ENCODE data around the gene CORIN.

DNA sequence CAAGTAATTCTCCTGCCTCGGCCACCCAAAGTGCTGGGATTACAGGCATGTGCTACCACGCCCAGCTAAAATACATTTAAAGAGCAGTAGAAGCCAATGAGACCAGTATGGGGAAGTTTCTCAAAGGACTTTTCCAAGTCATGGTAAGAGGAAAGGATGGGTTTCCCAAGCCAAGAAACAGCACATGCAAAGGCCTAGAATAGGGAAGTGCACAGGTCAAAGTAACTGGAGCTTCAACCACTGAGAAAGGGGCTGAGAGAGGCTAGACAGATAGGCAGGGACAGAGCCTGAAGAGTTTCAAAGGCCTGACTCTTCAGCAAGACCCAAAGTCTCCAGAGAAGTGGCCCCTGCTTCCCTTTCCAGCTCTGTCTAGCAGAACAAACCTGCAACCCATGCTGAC, 162.1 kb downstream of the CORIN start:
- TF ChIP-seq, protein P1, sequence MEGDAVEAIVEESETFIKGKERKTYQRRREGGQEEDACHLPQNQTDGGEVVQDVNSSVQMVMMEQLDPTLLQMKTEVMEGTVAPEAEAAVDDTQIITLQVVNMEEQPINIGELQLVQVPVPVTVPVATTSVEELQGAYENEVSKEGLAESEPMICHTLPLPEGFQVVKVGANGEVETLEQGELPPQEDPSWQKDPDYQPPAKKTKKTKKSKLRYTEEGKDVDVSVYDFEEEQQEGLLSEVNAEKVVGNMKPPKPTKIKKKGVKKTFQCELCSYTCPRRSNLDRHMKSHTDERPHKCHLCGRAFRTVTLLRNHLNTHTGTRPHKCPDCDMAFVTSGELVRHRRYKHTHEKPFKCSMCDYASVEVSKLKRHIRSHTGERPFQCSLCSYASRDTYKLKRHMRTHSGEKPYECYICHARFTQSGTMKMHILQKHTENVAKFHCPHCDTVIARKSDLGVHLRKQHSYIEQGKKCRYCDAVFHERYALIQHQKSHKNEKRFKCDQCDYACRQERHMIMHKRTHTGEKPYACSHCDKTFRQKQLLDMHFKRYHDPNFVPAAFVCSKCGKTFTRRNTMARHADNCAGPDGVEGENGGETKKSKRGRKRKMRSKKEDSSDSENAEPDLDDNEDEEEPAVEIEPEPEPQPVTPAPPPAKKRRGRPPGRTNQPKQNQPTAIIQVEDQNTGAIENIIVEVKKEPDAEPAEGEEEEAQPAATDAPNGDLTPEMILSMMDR (IDR thresholded peaks at IDR 0.05; ENCODE audit: low read depth, low read length, poor library complexity, severe bottlenecking) = no peak
- TF ChIP-seq EZH2phosphoT487 (IDR thresholded peaks at IDR 0.05; ENCODE audit: borderline replicate concordance, low read length) = no peak
